Effector CD8-positive, alpha-beta T cell (primary cell): Measurements from ENCODE around the gene TRIM51.
"Not testable (repeated sequence)": the region's sequence is repeated elsewhere in the genome, so short reads cannot be mapped to it uniquely, and the experiment has no call there.

Source experiments
- DNase-seq: peaks from one replicate; lab custom pipeline; 2025; lab: John Stamatoyannopoulos, UW
- total RNA-seq, 4 experiments: gene quantifications; one replicate each; lab custom pipeline; 2026; lab: John Stamatoyannopoulos, UW

Gene TRIM51
- 0 reads per million in 4 experiments for total RNA-seq

GRCh38 chr11:55882997-55883396 is at the start of gene TRIM51:
TSS of gene TRIM51 (plus strand) at chr11:55883297. CDS start at chr11:55885429, 2,132 bp downstream.
- not testable (repeated sequence) for DNase-seq

DNA sequence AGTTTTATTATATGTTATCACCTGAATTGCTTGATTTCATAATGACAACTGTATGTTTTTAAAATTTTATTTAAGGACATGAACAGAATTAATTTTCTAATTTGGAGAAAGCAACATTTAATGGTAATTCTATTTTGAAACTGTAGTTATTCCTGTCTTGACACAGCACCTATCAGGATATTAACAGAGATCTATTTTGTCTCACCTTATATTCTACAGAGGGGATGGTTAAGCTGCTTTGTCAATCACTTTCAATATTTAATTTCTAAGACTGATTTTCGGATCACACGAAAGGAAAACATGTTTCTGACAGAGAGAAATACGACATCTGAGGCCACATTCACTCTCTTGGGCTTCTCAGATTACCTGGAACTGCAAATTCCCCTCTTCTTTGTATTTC is 44.6 kb upstream of the TRIM51 start, which contains the start of gene OR5D16:
OR5D16 (plus strand) TSS at position 301 of the 400 bp plus-strand sequence; CDS start at position 301, 0 bp downstream.
- no peak for DNase-seq

- DNase-seq = no peak
Measured at GRCh38 chr11:55847453-55847852, 35.6 kb upstream of the TRIM51 start.

GRCh38 chr11:55849037-55849436 is 34.1 kb upstream of the TRIM51 start:
- DNase-seq = no peak

- DNase-seq = no peak
Measured at GRCh38 chr11:55852141-55852540, 31.0 kb upstream of the TRIM51 start.

DNA sequence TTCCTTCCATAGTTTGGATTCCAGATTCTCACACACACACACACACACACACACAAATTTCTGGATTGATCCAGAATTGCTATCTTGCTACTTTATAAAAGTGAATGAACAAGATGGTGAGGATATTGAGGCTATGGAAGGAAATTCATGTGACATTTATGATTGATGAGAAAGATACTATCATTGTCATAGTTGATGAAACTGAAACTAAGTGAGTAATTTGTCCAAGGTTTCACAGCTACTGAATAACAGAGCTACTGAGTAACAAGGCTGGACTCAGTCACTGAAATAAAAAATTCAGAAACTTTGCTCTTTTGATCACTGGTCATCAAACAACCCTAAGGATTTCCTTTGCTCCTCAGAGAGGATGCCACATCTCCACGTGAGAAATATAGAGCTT is 28.4 kb upstream of the TRIM51 start:
- DNase-seq = no peak

DNA sequence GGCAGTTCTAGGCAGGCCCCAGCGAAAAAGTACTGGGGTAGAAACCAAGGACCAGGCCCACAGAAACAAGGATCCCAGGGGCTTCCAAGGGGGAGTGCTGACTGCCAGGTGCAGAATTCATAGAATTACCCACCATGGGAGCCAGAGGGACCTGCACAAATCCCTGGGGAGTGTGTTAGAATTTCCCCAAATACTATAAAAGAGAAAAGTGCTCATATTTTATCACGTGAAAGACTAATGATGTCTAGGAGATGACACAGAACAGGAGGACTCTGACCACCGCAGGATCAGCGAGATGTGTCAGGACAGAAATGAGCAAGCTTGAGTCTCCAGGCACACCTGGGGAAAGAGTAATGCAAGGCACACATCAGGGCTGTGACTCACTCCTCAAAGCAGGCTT is 15.7 kb upstream of the TRIM51 start:
- DNase-seq = not testable (repeated sequence)

- DNase-seq = not testable (repeated sequence)
Measured at GRCh38 chr11:55872731-55873130, 10.4 kb upstream of the TRIM51 start.

DNA sequence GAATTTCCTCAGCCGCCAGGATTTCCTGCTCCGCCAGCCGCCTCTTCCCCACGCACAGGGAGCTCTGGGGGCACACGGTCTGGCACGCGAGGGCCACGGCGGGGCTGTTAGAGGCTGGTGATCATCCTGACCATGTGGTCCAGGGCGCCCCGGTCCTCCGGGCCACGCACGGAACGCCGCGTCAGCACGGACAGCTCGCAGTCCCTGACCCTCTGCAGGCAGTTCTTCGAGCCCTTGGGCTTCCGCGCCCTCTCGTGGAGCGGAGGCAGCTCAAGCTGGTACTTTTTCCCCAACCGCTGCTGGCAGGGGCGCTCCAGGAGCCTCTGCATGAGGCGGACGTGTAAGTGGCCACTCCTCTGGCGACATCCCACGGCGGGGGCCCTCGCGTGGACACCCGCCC is 10.0 kb upstream of the TRIM51 start:
- not testable (repeated sequence) for DNase-seq

DNA sequence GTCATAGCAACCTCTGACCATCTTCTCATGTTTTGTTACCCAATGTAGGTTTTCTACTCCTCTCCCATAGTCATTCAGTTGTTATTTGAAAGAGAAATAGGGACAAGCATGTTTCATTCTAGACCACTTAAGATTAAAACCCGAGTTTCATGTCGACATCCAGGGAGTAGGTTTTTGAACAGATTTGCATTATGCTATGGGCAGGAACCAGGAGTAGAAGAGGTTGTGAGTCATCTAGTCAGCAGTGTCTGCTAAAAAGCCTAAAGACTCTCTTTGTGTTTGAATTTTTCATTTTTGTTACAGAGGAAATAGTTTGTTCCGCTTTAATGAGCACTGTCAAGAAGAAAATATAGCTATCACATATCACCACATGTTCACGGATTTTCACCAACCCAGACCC is 1.9 kb downstream of the TRIM51 start:
- not testable (repeated sequence) for DNase-seq

GRCh38 chr11:55885481-55885880 is 2.4 kb downstream of the TRIM51 start:
- DNase-seq = not testable (repeated sequence)

- no peak for DNase-seq
Measured at GRCh38 chr11:55895216-55895615, 12.1 kb downstream of the TRIM51 start.

DNA sequence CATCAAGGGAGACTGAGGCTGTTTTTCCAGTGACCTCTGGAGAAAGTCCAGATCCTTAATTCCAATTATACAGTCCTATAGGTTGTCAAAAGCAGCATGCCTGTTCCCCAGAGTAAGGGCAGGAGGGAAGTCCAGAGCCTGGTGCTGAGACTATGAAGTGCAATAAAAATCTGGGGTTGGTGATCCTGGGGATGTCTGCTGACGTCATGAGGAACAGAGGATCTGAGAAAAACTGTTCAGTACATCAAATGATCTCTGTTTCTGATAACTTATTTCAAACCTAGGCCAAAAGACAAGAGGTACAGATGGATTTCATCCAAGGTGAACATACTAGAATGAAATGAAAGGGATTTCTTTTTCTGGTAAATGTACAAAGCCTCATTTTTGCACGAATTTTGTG is 19.2 kb downstream of the TRIM51 start:
- DNase-seq = no peak

DNA sequence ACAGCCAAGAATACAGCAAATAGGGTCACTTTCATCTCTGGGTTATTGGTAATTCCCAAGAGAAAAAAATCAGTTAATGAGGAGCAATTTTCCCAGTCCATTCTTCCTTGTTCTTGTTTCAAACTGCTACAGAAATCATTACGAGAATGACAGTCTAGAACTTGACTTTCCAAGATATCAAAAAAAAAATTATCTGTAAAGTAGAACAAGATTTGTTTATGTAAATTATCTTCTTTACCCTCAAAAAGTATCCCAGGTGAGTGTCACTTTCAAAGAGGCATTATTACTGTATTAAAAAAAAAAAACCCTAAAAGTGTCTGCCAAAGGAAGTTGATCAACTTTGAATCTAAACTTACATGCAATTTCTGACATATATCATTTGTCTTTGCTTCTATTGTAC is 31.4 kb downstream of the TRIM51 start, which contains the start of gene OR5W2:
OR5W2 (minus strand) TSS at position 101 of the 400 bp plus-strand sequence; CDS start at position 101, 0 bp downstream.
- DNase-seq = no peak

- no peak for DNase-seq
Measured at GRCh38 chr11:55920537-55920936, 37.4 kb downstream of the TRIM51 start.

GRCh38 chr11:55936300-55936699 is 53.2 kb downstream of the TRIM51 start, which contains the start of gene OR5I1:
TSS of gene OR5I1 (minus strand) at chr11:55936400. CDS start at chr11:55936400, 0 bp downstream.
- DNase-seq = no peak
